ENCODE data around the gene TMEM270.

- TF ChIP-seq CTCF (IDR thresholded peaks at IDR 0.05): no peak
- TF ChIP-seq POLR2AphosphoS5 (IDR thresholded peaks at IDR 0.05): no peak
These were observed 33.3 kb upstream of the TMEM270 start for GRCh38 chr7:73827567-73828106.
